ENCODE measurements around the gene SLC18B1.

- TF ChIP-seq EZH2 (conservative IDR thresholded peaks at IDR 0.05; ENCODE audit: low read depth, low read length) (no peak), USF2 (IDR thresholded peaks at IDR 0.05; ENCODE audit: low read depth, low read length) (no peak), USF2 (CRISPR knock-in tag; IDR thresholded peaks at IDR 0.05; ENCODE audit: borderline replicate concordance) (no peak), THRA (CRISPR knock-in tag; IDR thresholded peaks at IDR 0.05; ENCODE audit: borderline replicate concordance) (no peak), ZNF740 (CRISPR knock-in tag; IDR thresholded peaks at IDR 0.05) (no peak), STAT6 (CRISPR knock-in tag; IDR thresholded peaks at IDR 0.05; ENCODE audit: borderline replicate concordance) (no peak), ZNF704 (CRISPR knock-in tag; IDR thresholded peaks at IDR 0.05; ENCODE audit: borderline replicate concordance) (no peak), FOSL2 (CRISPR knock-in tag; IDR thresholded peaks at IDR 0.05) (no peak), MYNN (CRISPR knock-in tag; IDR thresholded peaks at IDR 0.05; ENCODE audit: low read depth) (no peak), CREB3 (CRISPR knock-in tag; IDR thresholded peaks at IDR 0.05) (no peak), CTCF (CRISPR knock-in tag; IDR thresholded peaks at IDR 0.05) (no peak), EP300 (IDR thresholded peaks at IDR 0.05; ENCODE audit: low read depth in 2 of 2, low read length in 2 of 2) (no peak), EP300 (CRISPR knock-in tag; IDR thresholded peaks at IDR 0.05; ENCODE audit: borderline replicate concordance) (no peak)
Measured at GRCh38 chr6:132804251-132804650, 5.8 kb upstream of the SLC18B1 start.

All from HepG2 (cell line).